Prostate gland (tissue), 2 donors: ENCODE measurements around the gene CEBPZOS.

Experiments
- POLR2A ChIP-seq: fragments of 450-650 bp; IDR thresholded peaks from one replicate; pipeline ENCODE4 v1.6.1; 2016; ENCODE audit warnings: antibody characterized with exemption, mild to moderate bottlenecking
- POLR2AphosphoS5 ChIP-seq: sonication (generic); formaldehyde crosslinking; IDR thresholded peaks from one replicate; pipeline ENCODE4 v1.6.1; 2017; ENCODE audit warnings: antibody characterized with exemption
- TF ChIP-seq, protein P1 (sequence below), 4 experiments: fragments of 200-600 bp in 2 of 4; fragments of 450-650 bp in 2 of 4; sonication (generic) in 2 of 4; IDR thresholded peaks; 1 replicate in 3 of 4; 2 replicates in 1 of 4; pipeline ENCODE4 v1.5.1; 2016 to 2019; ENCODE audit warnings: antibody characterized with exemption in 4 of 4, mild to moderate bottlenecking in 2 of 4, moderate library complexity in 2 of 4

DNA sequence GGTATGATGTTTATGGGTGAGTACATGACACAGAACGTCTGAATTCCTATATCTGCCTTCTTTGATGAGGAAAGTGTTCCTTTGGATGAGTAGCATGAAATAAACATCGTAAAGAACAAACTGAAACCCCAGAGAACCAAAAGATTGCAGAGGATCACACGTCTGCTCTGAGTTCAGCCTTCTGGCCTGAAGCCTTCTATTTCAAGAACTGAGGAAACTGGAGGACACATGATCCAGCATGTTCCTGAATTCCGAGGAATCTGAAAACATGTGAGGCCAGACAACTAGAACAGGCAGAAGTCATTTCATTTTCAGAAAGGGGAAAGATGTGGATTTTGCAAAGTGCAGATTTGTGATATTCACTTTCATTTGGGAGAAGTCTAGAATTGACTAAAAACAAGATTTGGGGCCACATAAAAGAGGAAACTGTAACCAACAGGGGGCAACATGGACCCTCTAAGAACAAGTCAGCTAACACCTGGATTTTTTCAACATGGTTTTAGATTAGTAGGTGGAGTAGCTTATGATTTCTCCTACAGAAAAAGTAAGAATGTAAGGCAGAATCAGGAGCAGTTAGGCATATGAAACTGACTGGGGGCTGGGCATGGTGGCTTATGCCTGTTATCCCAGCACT is 16.2 kb upstream of the CEBPZOS start:
- TF ChIP-seq POLR2AphosphoS5 (peak; percentile 76), POLR2A (no peak)
- TF ChIP-seq, protein P1, sequence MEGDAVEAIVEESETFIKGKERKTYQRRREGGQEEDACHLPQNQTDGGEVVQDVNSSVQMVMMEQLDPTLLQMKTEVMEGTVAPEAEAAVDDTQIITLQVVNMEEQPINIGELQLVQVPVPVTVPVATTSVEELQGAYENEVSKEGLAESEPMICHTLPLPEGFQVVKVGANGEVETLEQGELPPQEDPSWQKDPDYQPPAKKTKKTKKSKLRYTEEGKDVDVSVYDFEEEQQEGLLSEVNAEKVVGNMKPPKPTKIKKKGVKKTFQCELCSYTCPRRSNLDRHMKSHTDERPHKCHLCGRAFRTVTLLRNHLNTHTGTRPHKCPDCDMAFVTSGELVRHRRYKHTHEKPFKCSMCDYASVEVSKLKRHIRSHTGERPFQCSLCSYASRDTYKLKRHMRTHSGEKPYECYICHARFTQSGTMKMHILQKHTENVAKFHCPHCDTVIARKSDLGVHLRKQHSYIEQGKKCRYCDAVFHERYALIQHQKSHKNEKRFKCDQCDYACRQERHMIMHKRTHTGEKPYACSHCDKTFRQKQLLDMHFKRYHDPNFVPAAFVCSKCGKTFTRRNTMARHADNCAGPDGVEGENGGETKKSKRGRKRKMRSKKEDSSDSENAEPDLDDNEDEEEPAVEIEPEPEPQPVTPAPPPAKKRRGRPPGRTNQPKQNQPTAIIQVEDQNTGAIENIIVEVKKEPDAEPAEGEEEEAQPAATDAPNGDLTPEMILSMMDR (IDR thresholded peaks at IDR 0.05): no peak
